ENCODE results near the gene CNTNAP2. TPM values are rescaled to one million over a fixed set of nuclear protein-coding genes. Genes with fewer than 3 reads are reported as not detected.

CNTNAP2 gene
- total and polyA plus RNA-seq, 12 donors, result 0.07 to 0.77 (median 0.24) TPM

GRCh38 chr7:146117576-146117975 lies 975 bp downstream of the CNTNAP2 start:
- Histone ChIP-seq H3K4me1 (peaks cover 0 to 14% (median 10%) of the 10 kb centered on the region in 9 donors), H3K9me3 (no peaks in the 10 kb centered on the region), H3K27ac (no peak overlapping the region), H3K36me3 (no peaks in the 10 kb centered on the region), H3K27me3 (peaks cover 0 to 58% (median 35%) of the 10 kb centered on the region in 7 donors), H3K4me3 (no peak overlapping the region)
- no peak for ATAC-seq
- no peak for DNase-seq
- no peak for TF ChIP-seq CTCF (IDR thresholded peaks at IDR 0.05)
- intact Hi-C loops (cut with DNase I), result no loop called here
- 37 to 40% methylated on average over 5 of the region's 5 CpGs for WGBS, 2 donors

DNA sequence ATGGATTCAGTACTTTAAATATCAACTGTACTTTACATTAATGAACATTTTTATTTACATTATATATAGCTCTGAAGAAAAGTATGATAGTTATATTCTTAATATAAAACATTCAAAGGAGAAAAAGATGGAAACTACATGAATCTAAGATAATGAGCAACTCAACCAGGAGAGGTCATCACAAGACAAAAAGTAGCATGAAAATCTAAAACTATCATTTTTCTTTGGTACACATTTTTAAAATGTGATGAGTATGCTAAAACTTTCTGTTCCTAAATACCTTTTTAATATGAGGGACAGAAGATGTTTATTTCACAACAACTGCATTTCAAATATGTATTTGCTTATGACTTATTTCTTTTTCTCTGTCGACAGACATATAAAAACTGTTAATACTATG lies 2.4 kb downstream of the CNTNAP2 start:
- DNase-seq (no peak), ATAC-seq (no peak)
- no peak for TF ChIP-seq CTCF (IDR thresholded peaks at IDR 0.05)
- H3K27me3 ChIP-seq, result peaks cover 0 to 58% (median 35%) of the 10 kb centered on the region in 7 donors
- no peak overlapping the region for H3K4me3 ChIP-seq
- H3K9me3 ChIP-seq, result peaks cover 0 to 4% (median 0%) of the 10 kb centered on the region in 11 donors
- WGBS, 2 donors, result 78 to 90% methylated on average over 1 of the region's 1 CpG
- H3K27ac ChIP-seq, result no peak overlapping the region
- H3K36me3 ChIP-seq, result no peaks in the 10 kb centered on the region
- H3K4me1 ChIP-seq, result peaks cover 0 to 14% (median 10%) of the 10 kb centered on the region in 9 donors
- intact Hi-C loops (cut with DNase I), result no loop called here

- H3K27me3 ChIP-seq, result peaks cover 0 to 33% (median 8%) of the 10 kb centered on the region in 7 donors
- H3K4me1 ChIP-seq, result no peaks in the 10 kb centered on the region
- WGBS, 2 donors, result 82 to 83% methylated on average over 5 of the region's 5 CpGs
- TF ChIP-seq CTCF (IDR thresholded peaks at IDR 0.05), result no peak
- ATAC-seq (no peak), DNase-seq (no peak)
- no peak overlapping the region for H3K27ac ChIP-seq
- H3K4me3 ChIP-seq, result no peak overlapping the region
- H3K36me3 ChIP-seq, result no peaks in the 10 kb centered on the region
- intact Hi-C loops (cut with DNase I), result loop anchor here in 1 of 10 donors (10.0 kb wide), 1 partner anchor 729 kb away; no protein-coding TSS in a partner anchor
- H3K9me3 ChIP-seq, result peaks cover 0 to 5% (median 0%) of the 10 kb centered on the region in 11 donors
Measured at GRCh38 chr7:146123715-146124114, 7.1 kb downstream of the CNTNAP2 start.

GRCh38 chr7:146126767-146127509 lies 10.3 kb downstream of the CNTNAP2 start:
- Histone ChIP-seq H3K4me1 (no peaks in the 10 kb centered on the region), H3K27ac (no peak overlapping the region), H3K4me3 (no peak overlapping the region), H3K9me3 (peaks cover 0 to 5% (median 0%) of the 10 kb centered on the region in 11 donors), H3K36me3 (no peaks in the 10 kb centered on the region), H3K27me3 (peaks cover 0 to 5% (median 0%) of the 10 kb centered on the region in 7 donors)
- intact Hi-C loops (cut with DNase I), result loop anchor here in 1 of 10 donors (10.0 kb wide), 1 partner anchor 732 kb away; no protein-coding TSS in a partner anchor
- DNase-seq, result no peak
- no peak for ATAC-seq
- no peak for TF ChIP-seq CTCF (IDR thresholded peaks at IDR 0.05)
- 65 to 72% methylated on average over 8 of the region's 8 CpGs for WGBS, 2 donors

Measured in heart right ventricle (tissue), 16 donors.